ENCODE data around the gene SAPCD1.

- no peak for TF ChIP-seq POLR2A (IDR thresholded peaks at IDR 0.05; ENCODE audit: low read length)
- TF ChIP-seq GATA1 (IDR thresholded peaks at IDR 0.05; ENCODE audit: low read depth, low read length), result no peak
Measured at GRCh38 chr6:31765910-31766794, 3.7 kb downstream of the SAPCD1 start.

Data from erythroblast (primary cell).